GM23338 (cell line): Measurements from ENCODE around the gene MYLK3. TPM values are rescaled to one million over a fixed set of nuclear protein-coding genes. Genes with fewer than 3 reads are reported as not detected.

ENCODE experiments used
- ATAC-seq: fragments of 200-7000 bp; cut with Tn5 transposase; 3 replicates; pipeline ENCODE4 v1.9.1; 2020
- DNase-seq: peaks from one replicate; pipeline ENCODE4 v3.0.0-alpha.2; 2015; ENCODE audit warnings: low spot score
- H2AFZ ChIP-seq: fragments of 200-600 bp; sonication (generic); 2 replicates; pipeline ENCODE4 v1.8.0; 2016; ENCODE audit warnings: antibody characterized with exemption, mild to moderate bottlenecking, moderate library complexity
- H3F3A ChIP-seq: fragments of 200-600 bp; sonication (generic); replicated peaks from 2 replicates; pipeline ENCODE4 v1.8.0; 2017; ENCODE audit warnings: antibody characterized with exemption, mixed run types, low read depth
- H3K27ac ChIP-seq: fragments of 200-600 bp; sonication (generic); 2 replicates; pipeline ENCODE4 v1.6.1; 2016; ENCODE audit warnings: low read depth
- H3K27me3 ChIP-seq: fragments of 200-600 bp; sonication (generic); 2 replicates; pipeline ENCODE4 v1.8.0; 2016; ENCODE audit warnings: mild to moderate bottlenecking, mixed run types, moderate library complexity; ENCODE audit not compliant: insufficient read depth
- H3K36me3 ChIP-seq: fragments of 200-600 bp; sonication (generic); 2 replicates; pipeline ENCODE4 v1.8.0; 2016; ENCODE audit warnings: mild to moderate bottlenecking; ENCODE audit not compliant: insufficient read depth
- H3K4me1 ChIP-seq: fragments of 200-600 bp; sonication (generic); 2 replicates; pipeline ENCODE4 v1.8.0; 2016; ENCODE audit warnings: mild to moderate bottlenecking, moderate library complexity; ENCODE audit not compliant: insufficient read depth
- H3K4me2 ChIP-seq: fragments of 200-600 bp; sonication (generic); 2 replicates; pipeline ENCODE4 v1.7.1; 2017; ENCODE audit warnings: mixed run types
- H3K4me3 ChIP-seq: fragments of 200-600 bp; sonication (generic); 2 replicates; pipeline ENCODE4 v1.6.1; 2016; ENCODE audit warnings: mixed run types
- H3K79me2 ChIP-seq: fragments of 200-600 bp; sonication (generic); replicated peaks from 2 replicates; pipeline ENCODE4 v1.8.0; 2017; ENCODE audit warnings: mild to moderate bottlenecking; ENCODE audit not compliant: insufficient read depth
- H3K9me2 ChIP-seq: fragments of 200-600 bp; sonication (generic); 2 replicates; pipeline ENCODE4 v1.8.0; 2017; ENCODE audit not compliant: insufficient read depth
- H4K20me1 ChIP-seq: fragments of 200-600 bp; sonication (generic); replicated peaks from 2 replicates; pipeline ENCODE4 v1.8.0; 2017; ENCODE audit warnings: mild to moderate bottlenecking; ENCODE audit not compliant: insufficient read depth
- H3K27ac Mint-ChIP-seq: 2 replicates; pipeline ENCODE4 v1.8.0; 2020; ENCODE audit warnings: inconsistent platforms, mild to moderate bottlenecking, moderate library complexity, mixed read lengths
- H3K27me3 Mint-ChIP-seq: 3 replicates; pipeline ENCODE4 v1.8.0; 2022; ENCODE audit warnings: low read depth, mild to moderate bottlenecking, moderate library complexity, mixed read lengths, inconsistent platforms; ENCODE audit not compliant: insufficient read depth, poor library complexity
- H3K36me3 Mint-ChIP-seq: 3 replicates; pipeline ENCODE4 v1.8.0; 2021; ENCODE audit warnings: low read depth, mild to moderate bottlenecking, inconsistent platforms, moderate library complexity, mixed read lengths
- H3K4me1 Mint-ChIP-seq: 3 replicates; pipeline ENCODE4 v1.8.0; 2020; ENCODE audit warnings: mild to moderate bottlenecking, inconsistent platforms, mixed read lengths
- H3K4me3 Mint-ChIP-seq: 3 replicates; pipeline ENCODE4 v1.8.0; 2021; ENCODE audit warnings: moderate library complexity, mild to moderate bottlenecking, inconsistent platforms, mixed read lengths
- H3K9me3 Mint-ChIP-seq: 3 replicates; pipeline ENCODE4 v1.8.0; 2020; ENCODE audit warnings: moderate library complexity, mild to moderate bottlenecking, inconsistent platforms, mixed read lengths
- CREB1 ChIP-seq: fragments of 250-450 bp; sonication (Bioruptor Pico); IDR thresholded peaks from 2 replicates; pipeline ENCODE4 v1.5.0; 2020; ENCODE audit warnings: low read depth, mild to moderate bottlenecking, moderate library complexity
- CTCF ChIP-seq, 2 experiments: fragments of 200-600 bp in 1 of 2; sonication (generic) in 1 of 2; conservative IDR thresholded peaks; 2 replicates each; pipeline versions ENCODE4 v1.5.1 to v1.6.1; 2016 to 2017; ENCODE audit warnings: antibody characterized with exemption in 2 of 2, low read depth in 2 of 2, mild to moderate bottlenecking in 2 of 2, moderate library complexity in 1 of 2
- JUNB ChIP-seq: IDR thresholded peaks from one replicate; pipeline ENCODE4 v1.6.1; 2016; ENCODE audit warnings: antibody characterized with exemption; ENCODE audit not compliant: unreplicated experiment
- NANOG ChIP-seq: IDR thresholded peaks from 2 replicates; pipeline ENCODE4 v1.6.1; 2016; ENCODE audit warnings: antibody characterized with exemption, borderline replicate concordance
- ZNF462 ChIP-seq: fragments of 250-450 bp; sonication (Bioruptor Pico); IDR thresholded peaks from 2 replicates; pipeline ENCODE4 v1.5.0; 2020; ENCODE audit warnings: mild to moderate bottlenecking, moderate library complexity
- polyA plus RNA-seq: library from polyadenylated mRNA; unstranded; fragments of >200 nt; fragmentation: Nextera tagmentation; extraction: Ambion mirVana; gene quantifications from 2 replicates; pipeline ENCODE4 v1.2.1, GENCODE V29; 2016
- total RNA-seq: library from RNA; depleted of rRNA; stranded (reverse); fragments of >200 nt; shearing (Covaris generic); gene quantifications from 2 replicates; pipeline ENCODE4 v1.2.3, GENCODE V29; 2014

Gene MYLK3
- total and polyA plus RNA-seq, 2 experiments from 2014 or later = 0.18 to 0.63 TPM

GRCh38 chr16:46772463-46772862, 24.3 kb upstream of the MYLK3 start (continued):
- no peak for TF ChIP-seq ZNF462

GRCh38 chr16:46768809-46769208, 20.7 kb upstream of the MYLK3 start:
- H3K4me1 ChIP-seq = no peaks in the 10 kb centered on the region
- Mint-ChIP-seq H3K4me3 (no peak overlapping the region), H3K9me3 (no peaks in the 10 kb centered on the region), H3K27ac (no peak overlapping the region), H3K4me1 (no peaks in the 10 kb centered on the region), H3K36me3 (no peaks in the 10 kb centered on the region), H3K27me3 (peaks cover 4% of the 10 kb centered on the region)
- H3K4me3 ChIP-seq = no peak overlapping the region
- TF ChIP-seq CREB1 (CRISPR knock-in tag) (no peak), NANOG (no peak), ZNF462 (no peak), CTCF (conservative IDR thresholded peaks at IDR 0.05; ENCODE audit: low read depth in 2 of 2) (no peak), JUNB (no peak)
- ATAC-seq = no peak
- no peaks in the 10 kb centered on the region for H3K27me3 ChIP-seq
- H3K27ac ChIP-seq = no peak overlapping the region
- no peaks in the 10 kb centered on the region for H4K20me1 ChIP-seq
- no peaks in the 10 kb centered on the region for H3K36me3 ChIP-seq
- no peak overlapping the region for H3K4me2 ChIP-seq
- no peaks in the 10 kb centered on the region for H3K9me2 ChIP-seq
- DNase-seq = no peak
- H3K79me2 ChIP-seq = no peaks in the 10 kb centered on the region
- no peaks in the 10 kb centered on the region for H3F3A ChIP-seq
- H2AFZ ChIP-seq = no peak overlapping the region; the same call in 1 of the 2 replicates
